Measurements from ENCODE around the gene SORD. TPM values are rescaled to one million over a fixed set of nuclear protein-coding genes. Genes with fewer than 3 reads are reported as not detected.

SORD gene
- total and polyA plus RNA-seq, 10 of the 15 experiments (the other 5 are each of a cell fraction or from before 2014, with no cell fraction given): 7.5 to 51.6 (median 40.1) TPM

DNA sequence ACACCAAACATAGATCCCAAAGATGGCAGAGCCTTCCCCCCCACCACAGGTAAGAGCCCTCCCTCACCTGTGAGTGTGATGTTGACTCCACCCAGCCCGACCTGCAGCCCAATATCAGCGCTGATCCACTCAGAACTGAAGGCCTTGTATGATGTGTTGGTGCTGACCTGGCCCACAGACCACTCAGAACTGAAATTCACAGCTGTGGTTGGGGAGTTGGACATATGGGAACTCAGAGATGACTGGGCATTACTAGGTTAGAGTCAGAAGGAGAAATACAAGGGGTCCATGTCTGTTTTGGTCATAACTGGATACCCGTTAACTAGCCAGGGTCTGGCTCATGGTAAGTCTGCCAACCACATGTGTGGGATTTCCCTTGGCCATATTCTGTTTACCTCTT is 98.0 kb downstream of the SORD start:
- ATAC-seq (peak; percentile 37), FAIRE-seq (no peak), DNase-seq (ENCODE audit: low read depth, low spot score) (no peak)
- H3K27ac ChIP-seq (ENCODE audit: control insufficient read depth, insufficient read depth): no peak overlapping the region
- no peak overlapping the region for H3K4me3 ChIP-seq
- H2AFZ ChIP-seq (ENCODE audit: control insufficient read depth, low read depth, low read length): no peak overlapping the region
- H3K79me2 ChIP-seq (ENCODE audit: control insufficient read depth, insufficient read depth, low read length): no peaks in the 10 kb centered on the region
- peaks cover 4 to 9% of the 10 kb centered on the region in 2 experiments for H3K27me3 ChIP-seq (replicated peaks in 1 of 2; ENCODE audit: control insufficient read depth in 2 of 2, insufficient read depth in 2 of 2, low read length in 1 of 2)
- in situ Hi-C loops (cut with MboI): no loop called here
- intact Hi-C loops (cut with micrococcal nuclease; ENCODE audit: unreplicated experiment): loop anchor here (10.0 kb wide), 1 partner anchor 146 kb away; no protein-coding TSS in a partner anchor
- H3K9me3 ChIP-seq (replicated peaks; ENCODE audit: control insufficient read depth, insufficient read depth, low read length): no peaks in the 10 kb centered on the region
- SMC1A ChIA-PET (ENCODE audit: uncharacterized antibody, unreplicated experiment): interaction anchor here (0.6 kb wide), 1 partner anchor 194 kb away, joined by 3 read pairs; no protein-coding TSS in a partner anchor
- RAD21 ChIA-PET (ENCODE audit: unreplicated experiment): no interaction called here
- H3K36me3 ChIP-seq (ENCODE audit: control insufficient read depth in 2 of 2, insufficient read depth in 2 of 2, low read length in 1 of 2): no peaks in the 10 kb centered on the region
- POLR2A ChIA-PET: no interaction called here
- H4K20me1 ChIP-seq (ENCODE audit: control insufficient read depth, insufficient read depth): no peaks in the 10 kb centered on the region
- no peaks in the 10 kb centered on the region for H3K4me1 ChIP-seq (ENCODE audit: control insufficient read depth, insufficient read depth, low read length)
- CTCF ChIA-PET: interaction anchor here (0.9 to 1.9 kb wide), 3 partner anchors 10 to 23 kb away, joined by 4 to 6 read pairs (median 4); partner anchors contain the start of gene DUOX1
- BruUV-seq (replicated peaks): no TSS peak
- 2% methylated on average over 3 of the region's 3 CpGs for WGBS (ENCODE audit: insufficient coverage, insufficient replicate concordance, low lambda C conversion rate, missing lambda C conversion rate)
- H3K4me2 ChIP-seq (ENCODE audit: control insufficient read depth, insufficient read depth): no peak overlapping the region
- H3K9ac ChIP-seq (ENCODE audit: control insufficient read depth, insufficient read depth, low read length): no peak overlapping the region
- TF ChIP-seq RBBP5 (conservative IDR thresholded peaks at IDR 0.05): no peak
- TF ChIP-seq ETV6 (conservative IDR thresholded peaks at IDR 0.05 in 1 of 2, IDR thresholded peaks at IDR 0.05 in 1 of 2; ENCODE audit: borderline replicate concordance in 1 of 2, low read depth in 1 of 2): no peak
- no peak for TF ChIP-seq CBFB (IDR thresholded peaks at IDR 0.05; ENCODE audit: low read depth)
- TF ChIP-seq ZSCAN29 (IDR thresholded peaks at IDR 0.05): no peak
- peak; percentile 46; the same call in 1 of the 2 replicates for TF ChIP-seq PAX5 (IDR thresholded peaks at IDR 0.05; ENCODE audit: borderline replicate concordance, low read depth, low read length)
- no peak for TF ChIP-seq RFX5 (IDR thresholded peaks at IDR 0.05; ENCODE audit: low read depth, low read length)
- TF ChIP-seq, protein P1, sequence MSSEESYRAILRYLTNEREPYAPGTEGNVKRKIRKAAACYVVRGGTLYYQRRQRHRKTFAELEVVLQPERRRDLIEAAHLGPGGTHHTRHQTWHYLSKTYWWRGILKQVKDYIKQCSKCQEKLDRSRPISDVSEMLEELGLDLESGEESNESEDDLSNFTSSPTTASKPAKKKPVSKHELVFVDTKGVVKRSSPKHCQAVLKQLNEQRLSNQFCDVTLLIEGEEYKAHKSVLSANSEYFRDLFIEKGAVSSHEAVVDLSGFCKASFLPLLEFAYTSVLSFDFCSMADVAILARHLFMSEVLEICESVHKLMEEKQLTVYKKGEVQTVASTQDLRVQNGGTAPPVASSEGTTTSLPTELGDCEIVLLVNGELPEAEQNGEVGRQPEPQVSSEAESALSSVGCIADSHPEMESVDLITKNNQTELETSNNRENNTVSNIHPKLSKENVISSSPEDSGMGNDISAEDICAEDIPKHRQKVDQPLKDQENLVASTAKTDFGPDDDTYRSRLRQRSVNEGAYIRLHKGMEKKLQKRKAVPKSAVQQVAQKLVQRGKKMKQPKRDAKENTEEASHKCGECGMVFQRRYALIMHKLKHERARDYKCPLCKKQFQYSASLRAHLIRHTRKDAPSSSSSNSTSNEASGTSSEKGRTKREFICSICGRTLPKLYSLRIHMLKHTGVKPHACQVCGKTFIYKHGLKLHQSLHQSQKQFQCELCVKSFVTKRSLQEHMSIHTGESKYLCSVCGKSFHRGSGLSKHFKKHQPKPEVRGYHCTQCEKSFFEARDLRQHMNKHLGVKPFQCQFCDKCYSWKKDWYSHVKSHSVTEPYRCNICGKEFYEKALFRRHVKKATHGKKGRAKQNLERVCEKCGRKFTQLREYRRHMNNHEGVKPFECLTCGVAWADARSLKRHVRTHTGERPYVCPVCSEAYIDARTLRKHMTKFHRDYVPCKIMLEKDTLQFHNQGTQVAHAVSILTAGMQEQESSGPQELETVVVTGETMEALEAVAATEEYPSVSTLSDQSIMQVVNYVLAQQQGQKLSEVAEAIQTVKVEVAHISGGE (CRISPR knock-in tag; IDR thresholded peaks at IDR 0.05): no peak
- TF ChIP-seq SREBF1 (IDR thresholded peaks at IDR 0.05; ENCODE audit: low read length): no peak
- TF ChIP-seq, protein P2, sequence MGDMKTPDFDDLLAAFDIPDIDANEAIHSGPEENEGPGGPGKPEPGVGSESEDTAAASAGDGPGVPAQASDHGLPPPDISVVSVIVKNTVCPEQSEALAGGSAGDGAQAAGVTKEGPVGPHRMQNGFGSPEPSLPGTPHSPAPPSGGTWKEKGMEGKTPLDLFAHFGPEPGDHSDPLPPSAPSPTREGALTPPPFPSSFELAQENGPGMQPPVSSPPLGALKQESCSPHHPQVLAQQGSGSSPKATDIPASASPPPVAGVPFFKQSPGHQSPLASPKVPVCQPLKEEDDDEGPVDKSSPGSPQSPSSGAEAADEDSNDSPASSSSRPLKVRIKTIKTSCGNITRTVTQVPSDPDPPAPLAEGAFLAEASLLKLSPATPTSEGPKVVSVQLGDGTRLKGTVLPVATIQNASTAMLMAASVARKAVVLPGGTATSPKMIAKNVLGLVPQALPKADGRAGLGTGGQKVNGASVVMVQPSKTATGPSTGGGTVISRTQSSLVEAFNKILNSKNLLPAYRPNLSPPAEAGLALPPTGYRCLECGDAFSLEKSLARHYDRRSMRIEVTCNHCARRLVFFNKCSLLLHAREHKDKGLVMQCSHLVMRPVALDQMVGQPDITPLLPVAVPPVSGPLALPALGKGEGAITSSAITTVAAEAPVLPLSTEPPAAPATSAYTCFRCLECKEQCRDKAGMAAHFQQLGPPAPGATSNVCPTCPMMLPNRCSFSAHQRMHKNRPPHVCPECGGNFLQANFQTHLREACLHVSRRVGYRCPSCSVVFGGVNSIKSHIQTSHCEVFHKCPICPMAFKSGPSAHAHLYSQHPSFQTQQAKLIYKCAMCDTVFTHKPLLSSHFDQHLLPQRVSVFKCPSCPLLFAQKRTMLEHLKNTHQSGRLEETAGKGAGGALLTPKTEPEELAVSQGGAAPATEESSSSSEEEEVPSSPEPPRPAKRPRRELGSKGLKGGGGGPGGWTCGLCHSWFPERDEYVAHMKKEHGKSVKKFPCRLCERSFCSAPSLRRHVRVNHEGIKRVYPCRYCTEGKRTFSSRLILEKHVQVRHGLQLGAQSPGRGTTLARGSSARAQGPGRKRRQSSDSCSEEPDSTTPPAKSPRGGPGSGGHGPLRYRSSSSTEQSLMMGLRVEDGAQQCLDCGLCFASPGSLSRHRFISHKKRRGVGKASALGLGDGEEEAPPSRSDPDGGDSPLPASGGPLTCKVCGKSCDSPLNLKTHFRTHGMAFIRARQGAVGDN (IDR thresholded peaks at IDR 0.05): no peak
- TF ChIP-seq, protein P3, sequence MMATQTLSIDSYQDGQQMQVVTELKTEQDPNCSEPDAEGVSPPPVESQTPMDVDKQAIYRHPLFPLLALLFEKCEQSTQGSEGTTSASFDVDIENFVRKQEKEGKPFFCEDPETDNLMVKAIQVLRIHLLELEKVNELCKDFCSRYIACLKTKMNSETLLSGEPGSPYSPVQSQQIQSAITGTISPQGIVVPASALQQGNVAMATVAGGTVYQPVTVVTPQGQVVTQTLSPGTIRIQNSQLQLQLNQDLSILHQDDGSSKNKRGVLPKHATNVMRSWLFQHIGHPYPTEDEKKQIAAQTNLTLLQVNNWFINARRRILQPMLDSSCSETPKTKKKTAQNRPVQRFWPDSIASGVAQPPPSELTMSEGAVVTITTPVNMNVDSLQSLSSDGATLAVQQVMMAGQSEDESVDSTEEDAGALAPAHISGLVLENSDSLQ (IDR thresholded peaks at IDR 0.05): no peak
- TF ChIP-seq TCF3 (IDR thresholded peaks at IDR 0.05; ENCODE audit: borderline replicate concordance, insufficient read depth, low read depth, low read length): no peak
- TF ChIP-seq POLR2AphosphoS2 (IDR thresholded peaks at IDR 0.05; ENCODE audit: low read depth, low read length): no peak
- no peak for TF ChIP-seq YBX1 (IDR thresholded peaks at IDR 0.05)
- peak; percentile 55; the same call in 1 of the 2 replicates for TF ChIP-seq IRF4 (IDR thresholded peaks at IDR 0.05; ENCODE audit: low read depth, low read length)
- no peak for TF ChIP-seq ZNF274 (IDR thresholded peaks at IDR 0.05; ENCODE audit: insufficient read depth, insufficient read length)
- TF ChIP-seq, protein P4, sequence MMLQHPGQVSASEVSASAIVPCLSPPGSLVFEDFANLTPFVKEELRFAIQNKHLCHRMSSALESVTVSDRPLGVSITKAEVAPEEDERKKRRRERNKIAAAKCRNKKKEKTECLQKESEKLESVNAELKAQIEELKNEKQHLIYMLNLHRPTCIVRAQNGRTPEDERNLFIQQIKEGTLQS (IDR thresholded peaks at IDR 0.05; ENCODE audit: borderline replicate concordance, extremely low read depth, low read depth, low read length): no peak
- peak; percentile 36; the same call in 1 of the 2 replicates for TF ChIP-seq JUNB (IDR thresholded peaks at IDR 0.05)

All from GM12878 (cell line).